AG04450 (cell line): ENCODE measurements around the gene PSD. TPM values are rescaled to one million over a fixed set of nuclear protein-coding genes. Genes with fewer than 3 reads are reported as not detected.

Experiments used
- CTCF ChIA-PET: fragments of 300-600, 350-600 bp; formaldehyde crosslinking; extraction: SDS; loops from one replicate; lab custom pipeline; 2022; ENCODE audit warnings: antibody characterized with exemption, inconsistent platforms; lab: Charles Lee
- POLR2A ChIA-PET: fragments of 350-600 bp; formaldehyde crosslinking; extraction: SDS; loops from one replicate; lab custom pipeline; 2021; ENCODE audit warnings: antibody characterized with exemption, inconsistent platforms; lab: Yijun Ruan, JAX
- DNase-seq: peaks from one replicate; pipeline ENCODE4 v3.0.0-alpha.2; 2011; ENCODE audit warnings: low read depth, low spot score
- H3K27ac ChIP-seq: one replicate; pipeline ENCODE4 v1.5.1; 2012; ENCODE audit warnings: low read depth, low read length, control low read depth
- H3K27me3 ChIP-seq: one replicate; pipeline ENCODE4 v1.6.0; 2012; ENCODE audit warnings: low read length; ENCODE audit not compliant: control insufficient read depth, insufficient read depth
- H3K4me3 ChIP-seq: 2 replicates; pipeline ENCODE4 v1.5.1; 2011; ENCODE audit warnings: mild to moderate bottlenecking, low read depth, low read length, control low read depth
- H3K9me3 ChIP-seq: 2 replicates; pipeline ENCODE4 v1.5.1; 2012; ENCODE audit warnings: low read length; ENCODE audit not compliant: control insufficient read depth, insufficient read depth
- polyA plus RNA-seq: library from polyadenylated mRNA; depleted of rRNA; stranded (reverse); fragments of >200 nt; gene quantifications from 2 replicates; pipeline ENCODE4 v1.2.3, GENCODE V29; 2011
- TF ChIP-seq, protein P1 (sequence below): IDR thresholded peaks from 2 replicates; pipeline ENCODE4 v1.5.1; 2011; ENCODE audit warnings: low read depth, low read length, control low read depth, inconsistent platforms

The PSD gene
- polyA plus RNA-seq, 1 experiment, result 5.5 TPM

DNA sequence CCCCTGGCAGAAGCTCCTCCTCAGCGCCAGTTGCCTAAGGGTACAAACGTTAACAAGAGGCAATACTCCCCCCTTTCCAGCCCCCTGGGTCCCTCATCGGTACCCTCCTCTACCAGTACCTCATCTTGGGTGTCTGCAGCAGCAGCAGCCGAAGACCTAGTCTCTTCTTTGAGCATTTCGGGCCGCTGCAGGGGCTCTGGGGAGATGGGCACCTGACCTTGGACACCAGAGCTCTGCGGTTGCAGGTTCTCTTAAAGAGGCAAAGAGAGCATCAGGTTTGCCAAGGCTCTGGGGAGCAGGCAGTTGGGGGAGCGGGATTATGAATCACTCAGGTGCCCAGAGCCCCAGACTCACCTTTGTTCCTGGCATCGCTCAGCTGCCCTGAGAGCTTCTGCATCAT lies 5.6 kb upstream of the PSD start:
- CTCF ChIA-PET, result interaction anchor here (3.0 to 5.0 kb wide), 3 partner anchors 8 to 255 kb away, joined by 14 to 33 read pairs (median 21); partner anchors contain the start of gene CUEDC2
- H3K27ac ChIP-seq, result no peak overlapping the region
- H3K9me3 ChIP-seq, result no peaks in the 10 kb centered on the region; the same call in 1 of the 2 replicates
- H3K4me3 ChIP-seq, result no peak overlapping the region
- no peaks in the 10 kb centered on the region for H3K27me3 ChIP-seq
- TF ChIP-seq, protein P1, sequence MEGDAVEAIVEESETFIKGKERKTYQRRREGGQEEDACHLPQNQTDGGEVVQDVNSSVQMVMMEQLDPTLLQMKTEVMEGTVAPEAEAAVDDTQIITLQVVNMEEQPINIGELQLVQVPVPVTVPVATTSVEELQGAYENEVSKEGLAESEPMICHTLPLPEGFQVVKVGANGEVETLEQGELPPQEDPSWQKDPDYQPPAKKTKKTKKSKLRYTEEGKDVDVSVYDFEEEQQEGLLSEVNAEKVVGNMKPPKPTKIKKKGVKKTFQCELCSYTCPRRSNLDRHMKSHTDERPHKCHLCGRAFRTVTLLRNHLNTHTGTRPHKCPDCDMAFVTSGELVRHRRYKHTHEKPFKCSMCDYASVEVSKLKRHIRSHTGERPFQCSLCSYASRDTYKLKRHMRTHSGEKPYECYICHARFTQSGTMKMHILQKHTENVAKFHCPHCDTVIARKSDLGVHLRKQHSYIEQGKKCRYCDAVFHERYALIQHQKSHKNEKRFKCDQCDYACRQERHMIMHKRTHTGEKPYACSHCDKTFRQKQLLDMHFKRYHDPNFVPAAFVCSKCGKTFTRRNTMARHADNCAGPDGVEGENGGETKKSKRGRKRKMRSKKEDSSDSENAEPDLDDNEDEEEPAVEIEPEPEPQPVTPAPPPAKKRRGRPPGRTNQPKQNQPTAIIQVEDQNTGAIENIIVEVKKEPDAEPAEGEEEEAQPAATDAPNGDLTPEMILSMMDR, result no peak
- DNase-seq, result no peak
- POLR2A ChIA-PET, result no interaction called here

DNA sequence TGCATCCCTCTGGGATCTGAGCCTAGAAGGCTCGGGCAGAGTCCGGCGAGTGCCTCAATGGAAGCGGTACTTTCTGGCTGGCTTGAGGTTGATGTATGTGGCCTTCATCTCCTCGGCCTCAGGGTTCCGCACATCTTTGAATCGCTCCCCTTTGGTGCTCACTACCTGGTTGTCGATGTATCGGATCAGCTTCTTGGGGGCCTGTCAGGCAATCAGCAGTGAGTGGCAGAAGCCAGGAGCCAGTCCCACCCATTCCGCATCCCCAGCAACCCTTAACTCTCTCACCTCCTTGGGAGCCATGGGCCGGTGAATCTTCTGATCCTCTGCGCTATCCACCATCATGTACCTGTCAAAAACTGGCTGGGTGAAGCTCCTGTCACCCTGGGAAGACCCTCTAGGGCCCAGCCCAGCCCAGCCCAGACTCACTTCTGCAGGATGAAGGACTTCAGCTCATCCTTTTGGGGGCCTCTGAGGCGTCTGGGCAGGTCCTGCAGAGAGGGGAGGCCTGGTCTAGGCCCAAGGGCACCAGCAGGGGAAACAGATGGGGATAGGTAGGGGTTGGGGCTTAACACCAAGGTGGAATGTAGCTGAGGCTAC lies 4.9 kb upstream of the PSD start:
- CTCF ChIA-PET, result interaction anchor here (0.7 to 5.0 kb wide), 14 partner anchors 8 to 254 kb away, joined by 3 to 33 read pairs (median 4); partner anchors contain the start of genes CUEDC2 and NFKB2
- TF ChIP-seq, protein P1, result no peak
- Histone ChIP-seq H3K27ac (no peak overlapping the region), H3K27me3 (peaks cover 7% of the 10 kb centered on the region), H3K4me3 (no peak overlapping the region), H3K9me3 (no peaks in the 10 kb centered on the region; the same call in 1 of the 2 replicates)
- DNase-seq, result no peak
- POLR2A ChIA-PET, result interaction anchor here (1.0 to 3.3 kb wide), 5 partner anchors 9 to 254 kb away, joined by 3 to 31 read pairs (median 6); partner anchors contain the start of genes C10orf95 and CUEDC2

DNA sequence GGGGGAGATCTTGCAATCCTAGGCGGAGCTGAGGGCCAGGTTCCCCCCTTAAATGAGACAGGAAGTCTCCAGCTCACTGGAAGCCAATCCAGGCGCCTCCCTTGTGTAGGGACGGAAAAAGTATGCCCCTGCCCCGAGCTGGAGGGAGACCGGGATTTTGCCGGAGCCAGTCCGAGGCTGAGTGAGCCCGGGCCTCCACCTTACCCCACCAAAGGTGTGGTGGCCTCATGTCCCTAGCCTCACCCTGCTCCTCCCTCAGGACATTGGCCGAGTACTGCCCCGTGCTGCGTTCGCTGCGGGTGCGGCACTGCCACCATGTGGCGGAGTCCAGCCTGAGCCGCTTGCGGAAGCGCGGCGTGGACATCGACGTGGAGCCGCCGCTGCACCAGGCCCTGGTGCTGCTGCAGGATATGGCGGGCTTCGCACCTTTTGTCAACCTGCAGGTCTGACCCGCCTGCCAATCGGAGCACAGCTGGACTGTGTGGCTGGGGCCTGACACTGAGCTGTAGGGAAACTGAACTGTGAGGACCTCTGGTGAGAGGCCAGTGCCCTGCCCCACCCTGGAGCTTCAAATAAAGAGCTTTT lies 4.1 kb upstream of the PSD start:
- POLR2A ChIA-PET, result interaction anchor here (1.0 to 3.3 kb wide), 7 partner anchors 10 to 253 kb away, joined by 3 to 31 read pairs (median 4); partner anchors contain the start of genes C10orf95 and CUEDC2

DNA sequence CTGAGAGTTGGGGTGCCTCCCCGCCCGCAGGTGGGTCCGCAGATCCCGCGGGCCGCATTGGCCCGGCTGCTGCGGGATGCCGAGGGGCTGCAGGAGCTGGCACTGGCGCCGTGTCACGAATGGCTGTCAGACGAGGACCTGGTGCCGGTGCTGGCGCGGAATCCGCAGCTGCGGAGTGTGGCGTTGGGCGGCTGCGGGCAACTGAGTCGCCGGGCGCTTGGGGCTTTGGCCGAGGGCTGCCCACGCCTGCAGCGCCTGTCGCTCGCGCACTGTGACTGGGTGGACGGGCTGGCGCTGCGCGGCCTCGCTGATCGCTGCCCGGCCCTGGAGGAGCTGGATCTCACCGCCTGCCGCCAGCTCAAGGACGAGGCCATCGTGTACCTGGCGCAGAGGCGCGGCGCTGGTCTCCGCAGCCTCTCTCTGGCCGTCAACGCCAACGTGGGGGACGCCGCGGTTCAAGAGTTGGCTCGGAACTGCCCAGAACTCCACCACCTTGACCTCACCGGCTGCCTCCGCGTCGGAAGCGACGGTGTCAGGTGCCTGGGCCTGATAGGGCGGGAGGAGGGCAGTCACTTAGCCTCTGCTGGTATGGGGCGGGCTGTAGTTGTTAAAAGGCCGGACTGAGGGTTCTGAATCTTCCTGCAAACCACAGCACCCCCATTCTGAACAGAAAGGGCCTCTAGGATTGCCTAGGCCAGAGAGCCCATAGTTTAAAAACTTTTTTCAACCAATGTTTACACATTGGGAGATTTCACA lies 3.4 kb upstream of the PSD start:
- POLR2A ChIA-PET, result interaction anchor here (1.0 to 3.3 kb wide), 7 partner anchors 11 to 252 kb away, joined by 3 to 31 read pairs (median 6); partner anchors contain the start of genes C10orf95 and CUEDC2
- peaks cover 16% of the 10 kb centered on the region for H3K27me3 ChIP-seq
- peak overlapping the region; percentile 92 for H3K4me3 ChIP-seq
- CTCF ChIA-PET, result interaction anchor here (1.0 to 5.0 kb wide), 10 partner anchors 10 to 253 kb away, joined by 3 to 33 read pairs (median 9); partner anchors contain the start of genes CUEDC2 and NFKB2
- DNase-seq, result no peak
- TF ChIP-seq, protein P1, result no peak
- peak overlapping the region; percentile 21 for H3K27ac ChIP-seq
- no peaks in the 10 kb centered on the region; the same call in 1 of the 2 replicates for H3K9me3 ChIP-seq

More for the DNA sequence above, 4.1 kb upstream of the PSD start:
- no peak for DNase-seq
- Histone ChIP-seq H3K27me3 (peaks cover 11% of the 10 kb centered on the region), H3K9me3 (no peaks in the 10 kb centered on the region; the same call in 1 of the 2 replicates), H3K27ac (peak overlapping the region; percentile 21), H3K4me3 (peak overlapping the region; percentile 92)
- TF ChIP-seq, protein P1, result peak; percentile 81
- CTCF ChIA-PET, result interaction anchor here (0.7 to 5.0 kb wide), 16 partner anchors 9 to 253 kb away, joined by 3 to 33 read pairs (median 6); partner anchors contain the start of genes CUEDC2 and NFKB2
